DMS153 (cell line): ENCODE measurements around the gene CHML.

Experiments used
- DNase-seq: peaks from one replicate; lab custom pipeline; 2025; lab: John Stamatoyannopoulos, UW

The CHML gene

GRCh38 chr1:241590719-241591118 is 49.5 kb downstream of the CHML start:
- no peak for DNase-seq
